Endothelial cell of umbilical vein (primary cell): ENCODE measurements around the gene IL16.

Source experiments
- EZH2 ChIP-seq: IDR thresholded peaks from 2 replicates; pipeline ENCODE4 v1.6.1; 2012; ENCODE audit warnings: borderline replicate concordance, low read depth, mild to moderate bottlenecking, moderate library complexity, low read length, inconsistent platforms; ENCODE audit not compliant: severe bottlenecking
- MYC ChIP-seq: IDR thresholded peaks from one replicate; pipeline ENCODE4 v1.6.1; 2011; ENCODE audit warnings: mild to moderate bottlenecking, low read depth, low read length
- POLR2A ChIP-seq: IDR thresholded peaks from 2 replicates; pipeline ENCODE4 v1.6.1; 2012; ENCODE audit warnings: low read depth, mild to moderate bottlenecking, control low read depth, low read length
- POLR2AphosphoS5 ChIP-seq: IDR thresholded peaks from 2 replicates; pipeline ENCODE4 v1.6.1; 2012; ENCODE audit warnings: low read depth, mild to moderate bottlenecking, control low read depth, low read length, moderate library complexity; ENCODE audit not compliant: insufficient read depth
- TF ChIP-seq, protein P1 (sequence below), 2 donors: IDR thresholded peaks; 1 replicate in 1 of 2; 2 replicates in 1 of 2; pipeline ENCODE4 v1.5.1; 2011; ENCODE audit warnings: low read length in 2 of 2, mild to moderate bottlenecking in 2 of 2, moderate library complexity in 2 of 2, control low read depth in 1 of 2, inconsistent platforms in 1 of 2, low read depth in 1 of 2; ENCODE audit not compliant: insufficient read depth in 1 of 2; ENCODE audit errors: extremely low read depth in 1 of 2

DNA sequence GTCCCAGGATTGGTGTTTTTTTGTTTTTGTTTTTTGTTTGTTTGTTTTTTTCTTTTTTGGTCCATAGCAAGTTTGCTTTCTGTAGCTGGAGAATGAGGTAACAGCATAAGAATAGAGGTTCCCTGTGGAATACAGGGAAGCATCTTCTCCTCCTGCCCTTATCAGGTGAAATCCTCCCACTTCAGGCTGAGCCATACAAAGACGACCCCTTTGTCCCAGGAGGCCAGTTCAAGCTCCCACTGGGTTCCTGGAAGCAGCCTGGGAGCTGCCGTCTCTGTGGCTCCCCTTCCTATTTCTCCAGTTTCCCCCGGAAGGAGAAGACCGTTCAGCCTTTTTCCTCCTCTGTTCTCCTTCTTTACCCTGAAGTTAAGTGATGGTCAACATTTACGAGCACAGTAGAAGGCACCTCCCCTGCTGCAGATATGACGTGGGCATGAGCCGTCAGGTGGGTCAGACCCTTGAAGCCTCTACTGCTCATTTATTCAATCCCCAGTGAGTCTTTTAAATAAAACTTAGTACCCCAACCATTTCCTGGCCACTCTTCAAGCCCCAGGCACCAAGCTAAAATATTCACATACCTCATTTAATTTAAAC is 1.1 kb downstream of the IL16 start:
- TF ChIP-seq POLR2A (no peak), POLR2AphosphoS5 (no peak), MYC (no peak), EZH2 (no peak)
- TF ChIP-seq, protein P1, sequence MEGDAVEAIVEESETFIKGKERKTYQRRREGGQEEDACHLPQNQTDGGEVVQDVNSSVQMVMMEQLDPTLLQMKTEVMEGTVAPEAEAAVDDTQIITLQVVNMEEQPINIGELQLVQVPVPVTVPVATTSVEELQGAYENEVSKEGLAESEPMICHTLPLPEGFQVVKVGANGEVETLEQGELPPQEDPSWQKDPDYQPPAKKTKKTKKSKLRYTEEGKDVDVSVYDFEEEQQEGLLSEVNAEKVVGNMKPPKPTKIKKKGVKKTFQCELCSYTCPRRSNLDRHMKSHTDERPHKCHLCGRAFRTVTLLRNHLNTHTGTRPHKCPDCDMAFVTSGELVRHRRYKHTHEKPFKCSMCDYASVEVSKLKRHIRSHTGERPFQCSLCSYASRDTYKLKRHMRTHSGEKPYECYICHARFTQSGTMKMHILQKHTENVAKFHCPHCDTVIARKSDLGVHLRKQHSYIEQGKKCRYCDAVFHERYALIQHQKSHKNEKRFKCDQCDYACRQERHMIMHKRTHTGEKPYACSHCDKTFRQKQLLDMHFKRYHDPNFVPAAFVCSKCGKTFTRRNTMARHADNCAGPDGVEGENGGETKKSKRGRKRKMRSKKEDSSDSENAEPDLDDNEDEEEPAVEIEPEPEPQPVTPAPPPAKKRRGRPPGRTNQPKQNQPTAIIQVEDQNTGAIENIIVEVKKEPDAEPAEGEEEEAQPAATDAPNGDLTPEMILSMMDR (IDR thresholded peaks at IDR 0.05; ENCODE audit: extremely low read depth in 1 of 2, insufficient read depth in 1 of 2, low read depth in 1 of 2, low read length in 2 of 2), result no peak
